Peyer's patch (tissue), 4 donors: ENCODE results near the gene STYK1.
"Not testable (repeated sequence)": the region's sequence is repeated elsewhere in the genome, so short reads cannot be mapped to it uniquely, and the experiment has no call there.

Experiments
- POLR2A ChIP-seq, 2 donors: fragments of 450-650 bp; IDR thresholded peaks; one replicate each; pipeline ENCODE4 v1.5.1; 2017; ENCODE audit warnings: antibody characterized with exemption in 2 of 2, mild to moderate bottlenecking in 2 of 2, moderate library complexity in 2 of 2
- TF ChIP-seq, protein P1 (sequence below), 6 experiments: fragments of 450-650 bp in 4 of 6; fragments of 200-600 bp in 2 of 6; sonication (generic) in 1 of 6; IDR thresholded peaks; one replicate each; pipeline ENCODE4 v1.5.1; 2017 to 2019; ENCODE audit warnings: antibody characterized with exemption in 6 of 6, mild to moderate bottlenecking in 3 of 6, moderate library complexity in 1 of 6

DNA sequence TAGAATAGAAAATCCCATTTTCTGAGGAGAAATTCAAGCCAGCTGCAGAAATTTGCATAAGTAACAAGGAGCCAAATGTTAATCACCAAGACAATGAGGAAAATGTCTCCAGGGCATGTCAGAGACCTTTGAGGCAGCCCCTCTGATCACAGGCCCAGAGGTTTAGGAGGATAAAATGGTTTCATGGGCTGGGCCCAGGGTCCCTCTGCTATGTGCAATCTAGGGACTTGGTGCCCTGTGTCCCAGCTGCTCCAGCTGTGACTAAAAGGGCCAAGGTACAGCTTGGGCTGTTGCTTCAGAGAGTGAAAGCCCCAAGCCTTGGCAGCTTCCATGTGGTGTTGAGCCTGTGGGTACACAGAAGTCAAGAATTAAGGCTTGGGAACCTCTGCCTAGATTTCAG, 27.3 kb downstream of the STYK1 start:
- TF ChIP-seq, protein P1, sequence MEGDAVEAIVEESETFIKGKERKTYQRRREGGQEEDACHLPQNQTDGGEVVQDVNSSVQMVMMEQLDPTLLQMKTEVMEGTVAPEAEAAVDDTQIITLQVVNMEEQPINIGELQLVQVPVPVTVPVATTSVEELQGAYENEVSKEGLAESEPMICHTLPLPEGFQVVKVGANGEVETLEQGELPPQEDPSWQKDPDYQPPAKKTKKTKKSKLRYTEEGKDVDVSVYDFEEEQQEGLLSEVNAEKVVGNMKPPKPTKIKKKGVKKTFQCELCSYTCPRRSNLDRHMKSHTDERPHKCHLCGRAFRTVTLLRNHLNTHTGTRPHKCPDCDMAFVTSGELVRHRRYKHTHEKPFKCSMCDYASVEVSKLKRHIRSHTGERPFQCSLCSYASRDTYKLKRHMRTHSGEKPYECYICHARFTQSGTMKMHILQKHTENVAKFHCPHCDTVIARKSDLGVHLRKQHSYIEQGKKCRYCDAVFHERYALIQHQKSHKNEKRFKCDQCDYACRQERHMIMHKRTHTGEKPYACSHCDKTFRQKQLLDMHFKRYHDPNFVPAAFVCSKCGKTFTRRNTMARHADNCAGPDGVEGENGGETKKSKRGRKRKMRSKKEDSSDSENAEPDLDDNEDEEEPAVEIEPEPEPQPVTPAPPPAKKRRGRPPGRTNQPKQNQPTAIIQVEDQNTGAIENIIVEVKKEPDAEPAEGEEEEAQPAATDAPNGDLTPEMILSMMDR (IDR thresholded peaks at IDR 0.05) = not testable (repeated sequence)
- TF ChIP-seq POLR2A (IDR thresholded peaks at IDR 0.05) = not testable (repeated sequence)
